GM23338 (cell line): Measurements from ENCODE around the gene CNTNAP2.

Experiments used
- EZH2 ChIP-seq: fragments of 200-600 bp; sonication (generic); IDR thresholded peaks from one replicate; pipeline ENCODE4 v1.8.0; 2017; ENCODE audit warnings: antibody characterized with exemption, mild to moderate bottlenecking, low read depth; ENCODE audit not compliant: unreplicated experiment
- POLR2AphosphoS5 ChIP-seq: IDR thresholded peaks from 2 replicates; pipeline ENCODE4 v1.6.1; 2016; ENCODE audit warnings: antibody characterized with exemption, low read depth

GRCh38 chr7:147639751-147640150 is 1523.2 kb downstream of the CNTNAP2 start:
- TF ChIP-seq EZH2 (no peak), POLR2AphosphoS5 (no peak)
